ENCODE results near the gene HDAC4.

- TF ChIP-seq CTCF (conservative IDR thresholded peaks at IDR 0.05) (no peak), EZH2 (IDR thresholded peaks at IDR 0.05; ENCODE audit: low read depth) (no peak)
These were observed 111.3 kb downstream of the HDAC4 start for GRCh38 chr2:239289545-239289944.
